ENCODE data around the gene FOXF1.

Gene FOXF1

DNA sequence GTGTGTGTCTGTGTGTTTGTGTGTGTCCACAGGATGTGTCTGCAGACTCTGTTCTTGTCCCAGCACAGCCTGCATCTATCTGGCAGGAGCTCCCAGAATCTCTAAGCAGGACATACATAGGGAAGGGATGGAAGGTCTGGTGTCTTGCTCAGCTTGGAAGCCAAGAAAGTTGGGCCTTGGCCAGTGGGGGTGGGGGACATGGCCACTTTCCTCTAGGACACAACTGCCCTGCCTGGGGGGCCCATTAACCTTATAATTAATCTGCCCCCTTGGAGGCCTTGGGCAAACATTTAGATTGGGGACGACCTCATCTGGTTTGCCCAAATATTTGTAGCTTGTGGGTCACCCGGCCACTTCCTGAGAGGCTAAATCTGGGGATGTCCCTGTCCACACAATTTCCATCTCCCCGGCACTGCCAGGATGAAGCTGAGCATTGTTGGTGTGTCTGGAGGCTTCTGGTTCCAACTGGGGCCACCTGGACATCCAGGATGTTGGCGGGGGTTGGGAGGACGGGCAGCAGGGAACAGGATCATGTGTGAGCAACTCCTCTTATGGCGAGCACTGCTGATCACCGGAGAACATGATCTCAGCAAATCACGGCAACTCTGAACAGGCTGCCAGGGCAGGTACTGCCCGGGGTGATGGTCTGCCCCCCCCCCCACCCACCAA lies 17.2 kb upstream of the FOXF1 start:
- no peak for DNase-seq (ENCODE audit: low read depth)

DNA sequence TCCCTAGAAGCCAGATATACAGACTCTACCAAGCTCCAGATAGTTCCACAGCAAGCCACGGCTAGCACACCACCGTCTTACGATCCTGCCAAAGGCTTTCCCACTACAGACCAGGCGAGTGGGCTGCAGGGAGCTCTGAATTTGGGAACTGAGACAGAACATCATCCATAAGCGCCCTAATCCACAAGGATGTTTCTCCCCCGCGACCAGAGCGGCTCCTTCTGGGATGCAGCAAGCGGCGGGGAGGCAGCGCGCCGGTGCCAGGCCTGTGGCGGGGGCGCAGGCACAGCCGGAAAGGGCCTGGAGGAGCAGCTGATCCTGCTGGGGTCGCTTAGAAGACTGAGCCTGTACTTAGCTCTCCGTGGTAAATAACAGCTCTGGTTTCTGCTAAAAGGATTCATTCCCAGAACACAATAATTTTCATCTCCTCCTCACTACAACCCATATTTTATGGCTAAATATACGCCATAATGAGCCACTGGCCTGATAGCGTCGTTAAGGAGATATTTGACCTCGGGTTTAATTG lies 16.2 kb upstream of the FOXF1 start:
- DNase-seq (ENCODE audit: low read depth) = no peak

- no peak for DNase-seq (ENCODE audit: low read depth)
Measured at GRCh38 chr16:86494565-86495356, 15.6 kb upstream of the FOXF1 start.

GRCh38 chr16:86495357-86495701 lies 15.0 kb upstream of the FOXF1 start:
- DNase-seq (ENCODE audit: low read depth) = no peak

GRCh38 chr16:86495756-86496261 lies 14.5 kb upstream of the FOXF1 start:
- no peak for DNase-seq (ENCODE audit: low read depth)

GRCh38 chr16:86496262-86496928 lies 13.9 kb upstream of the FOXF1 start:
- no peak for DNase-seq (ENCODE audit: low read depth)

DNA sequence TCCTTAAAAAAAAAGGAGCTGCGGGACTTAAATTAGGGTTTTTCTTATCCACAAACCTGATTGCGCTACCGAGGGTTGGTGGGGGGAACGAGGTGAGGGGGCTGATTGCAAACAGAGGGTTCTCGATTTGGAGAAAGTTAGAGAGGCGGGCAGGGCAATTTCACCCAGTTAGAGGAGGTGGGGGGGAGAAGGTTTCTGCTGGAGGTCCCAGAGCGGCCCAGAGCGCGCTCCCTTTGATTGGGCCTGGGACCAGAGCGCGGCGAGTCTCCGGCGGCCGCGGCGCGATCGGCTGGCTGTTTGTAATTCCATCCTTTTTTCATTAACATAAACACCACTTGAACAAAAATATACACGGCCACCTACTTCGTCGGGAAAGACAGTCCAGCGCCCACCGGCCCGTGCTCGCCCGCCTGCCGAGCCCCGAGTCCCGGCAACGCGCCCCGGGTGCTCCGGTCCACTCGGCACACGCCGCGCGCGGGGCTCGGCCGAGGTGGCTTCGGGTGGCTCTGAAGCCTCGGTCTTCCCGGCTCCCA lies 13.3 kb upstream of the FOXF1 start:
- DNase-seq (ENCODE audit: low read depth) = no peak

DNA sequence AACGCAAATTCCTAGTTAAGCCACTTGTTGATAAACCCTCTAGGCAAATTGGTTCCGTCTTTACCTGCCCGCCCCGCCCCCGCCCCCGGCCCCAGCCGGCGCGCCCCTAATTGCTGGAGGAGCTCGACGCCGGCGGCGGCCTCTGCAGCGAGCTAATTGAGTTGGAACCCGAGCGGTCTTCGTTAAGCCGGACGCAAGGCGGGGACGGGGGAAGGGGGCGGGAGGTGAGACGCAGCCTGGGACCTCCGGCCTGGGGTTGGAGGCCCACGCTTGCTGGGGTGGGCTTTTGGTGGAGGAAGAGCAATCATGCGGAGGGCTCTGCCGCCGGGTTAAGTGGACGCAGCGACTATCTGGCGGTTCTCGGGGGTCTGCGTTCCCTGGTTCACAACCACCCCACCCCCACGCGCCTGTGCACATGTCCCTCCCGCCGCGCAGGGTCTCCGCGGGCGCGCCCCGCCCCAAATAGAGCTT lies 12.7 kb upstream of the FOXF1 start:
- no peak for DNase-seq (ENCODE audit: low read depth)

GRCh38 chr16:86498155-86498670 lies 12.1 kb upstream of the FOXF1 start:
- no peak for DNase-seq (ENCODE audit: low read depth)

DNA sequence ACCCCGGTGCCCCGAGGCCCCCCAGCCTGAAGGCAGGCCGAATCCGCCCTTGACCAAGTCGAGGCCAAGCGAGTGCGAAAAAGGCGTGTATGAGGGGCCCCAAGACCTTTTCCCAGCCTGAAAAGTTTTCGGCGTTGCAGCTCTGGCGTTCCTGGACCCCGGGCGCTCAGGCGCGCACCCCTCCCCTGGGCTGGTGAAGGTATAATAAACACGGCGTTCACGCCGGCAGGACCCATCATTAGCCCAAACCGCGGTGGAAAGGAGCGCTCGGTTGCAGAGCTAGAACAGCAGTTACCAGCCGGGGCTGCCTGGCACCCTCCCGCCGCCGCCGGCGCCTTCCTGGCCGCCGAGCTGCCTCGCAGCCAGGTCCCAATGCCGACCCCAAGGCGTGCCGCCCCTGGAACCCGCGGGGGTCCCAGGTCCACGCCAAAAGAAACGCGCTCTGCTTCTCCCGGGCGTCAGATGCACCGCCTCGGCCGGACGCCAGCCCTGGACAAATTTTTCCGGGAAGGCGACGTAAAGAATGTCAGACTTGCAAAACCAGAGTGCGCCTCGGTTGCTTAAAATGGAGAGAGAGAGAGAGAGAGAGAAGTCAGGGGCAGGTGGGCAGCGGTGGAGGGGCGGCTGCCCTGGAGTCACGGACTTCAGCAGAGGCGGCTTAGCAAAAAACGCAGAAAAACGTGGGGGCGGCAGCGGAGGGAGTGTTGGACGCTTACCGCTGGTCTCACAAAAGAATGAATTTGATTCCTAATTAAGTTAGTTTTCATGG lies 11.5 kb upstream of the FOXF1 start:
- DNase-seq (ENCODE audit: low read depth) = no peak

DNA sequence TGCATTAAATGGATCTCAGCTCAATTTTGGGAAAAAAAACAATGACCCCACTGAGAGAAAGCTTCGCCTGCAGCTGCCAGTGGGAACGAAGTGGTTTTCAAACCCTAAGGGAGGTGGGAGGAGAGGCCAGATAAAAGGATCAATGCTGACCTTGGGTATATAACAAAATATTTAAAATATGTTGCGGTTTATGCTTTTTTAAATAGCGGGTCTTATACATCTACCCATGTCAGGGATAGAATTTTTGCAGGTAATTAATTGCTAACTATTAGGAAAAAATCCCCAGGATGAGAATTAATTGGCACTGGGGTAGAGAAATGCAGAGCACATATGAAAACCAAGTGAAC lies 10.9 kb upstream of the FOXF1 start:
- no peak for DNase-seq (ENCODE audit: low read depth)

GRCh38 chr16:86499889-86500707 lies 10.2 kb upstream of the FOXF1 start:
- no peak for DNase-seq (ENCODE audit: low read depth)

- DNase-seq (ENCODE audit: low read depth) = no peak
Measured at GRCh38 chr16:86500708-86501510, 9.4 kb upstream of the FOXF1 start.

GRCh38 chr16:86501989-86502855 lies 8.1 kb upstream of the FOXF1 start:
- DNase-seq (ENCODE audit: low read depth) = no peak

DNA sequence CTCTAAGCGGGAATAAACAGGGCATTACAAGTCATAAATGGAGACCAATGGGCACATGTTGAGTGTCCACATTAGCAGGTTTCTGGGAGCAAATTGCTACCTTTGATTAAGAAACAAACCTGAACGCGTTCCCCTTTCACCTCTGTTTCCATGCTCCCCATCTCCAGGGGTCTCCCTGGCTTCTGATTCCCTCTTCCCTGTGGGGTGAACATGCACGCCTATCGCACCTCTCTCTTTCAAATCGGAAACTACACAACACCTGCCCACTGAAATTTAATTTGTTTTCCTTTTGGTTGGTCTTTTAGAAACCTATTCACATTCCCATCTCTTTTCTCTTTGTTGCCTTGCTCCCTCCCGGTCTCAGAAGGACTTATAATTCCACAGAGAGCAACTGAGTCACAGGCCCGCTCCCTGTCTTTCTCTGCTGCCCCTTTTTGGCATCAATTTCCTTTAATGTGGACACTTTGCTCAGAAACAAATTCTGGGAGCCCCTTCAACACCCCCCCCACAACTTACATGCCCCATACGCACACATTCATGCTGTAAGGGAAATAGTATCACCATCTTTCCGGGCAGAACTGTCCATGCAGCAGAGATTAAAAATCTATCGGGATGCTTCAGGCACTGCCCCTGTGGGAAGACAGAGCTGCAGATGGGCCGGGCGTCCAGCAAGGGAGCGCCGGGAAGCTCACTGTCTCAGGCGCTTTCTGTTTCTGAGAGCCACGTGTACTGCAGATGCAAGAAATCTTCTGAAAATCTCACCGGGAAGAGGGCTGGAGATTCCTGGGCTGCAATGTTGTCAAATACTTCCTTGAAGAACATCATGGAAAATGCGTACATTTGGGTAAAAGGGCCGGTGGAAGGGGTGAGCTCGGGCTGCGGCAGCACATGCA lies 7.2 kb upstream of the FOXF1 start:
- DNase-seq (ENCODE audit: low read depth) = no peak

GRCh38 chr16:86503830-86504229 lies 6.5 kb upstream of the FOXF1 start:
- no peak for DNase-seq (ENCODE audit: low read depth)

GRCh38 chr16:86504315-86505184 lies 5.8 kb upstream of the FOXF1 start:
- no peak for DNase-seq (ENCODE audit: low read depth)

Measured in stimulated activated CD8-positive, alpha-beta memory T cell treated with anti-CD3 and anti-CD28 coated beads, Interleukin-15, amount 100 ng/mL, for 1 hour (primary cell).